ENCODE measurements around the gene RHOF. TPM values are rescaled to one million over a fixed set of nuclear protein-coding genes. Genes with fewer than 3 reads are reported as not detected.
A peak's percentile ranks its signal among the peaks of the same experiment; 100 is the strongest.

Gene RHOF
- total RNA-seq = 10 to 100 TPM in 1 of 4 donors, 1 to 10 TPM in 3; 7.6 to 15.0 (median 8.1) TPM
- 100 to 1,000 TPM in 1 of 3 donors, 10 to 100 TPM in 2; 35.4 to 132 (median 48.9) TPM for polyA plus RNA-seq

- TF ChIP-seq POLR2AphosphoS5 (IDR thresholded peaks at IDR 0.05) = no peak
- TF ChIP-seq CTCF (IDR thresholded peaks at IDR 0.05) = no peak
- TF ChIP-seq EP300 (IDR thresholded peaks at IDR 0.05) = no peak
- no peak for TF ChIP-seq POLR2A (IDR thresholded peaks at IDR 0.05)
- intact Hi-C loops (cut with DNase I) = no loop called here
- Histone ChIP-seq H3K4me1 (peaks cover 0 to 59% (median 57%) of the 10 kb centered on the region in 4 donors), H3K36me3 (peaks cover 0 to 12% (median 4%) of the 10 kb centered on the region in 4 donors), H3K9me3 (no peaks in the 10 kb centered on the region), H3K27ac (peak within 1 kb of the TSS; percentile 100), H3K4me3 (peak within 1 kb of the TSS; percentile 32 to 59 (median 46)), H3K27me3 (no peaks in the 10 kb centered on the region)
- WGBS, 2 donors = 1% methylated on average over 36 of the region's 36 CpGs
- DNase-seq = no peak
Measured at GRCh38 chr12:121793440-121793837, at the start of gene RHOF. Gene RHOF, minus strand, starts transcription at chr12:121793688. Its CDS starts 55 bp downstream, at chr12:121793633.

- H3K4me1 ChIP-seq = peaks cover 0 to 13% (median 11%) of the 10 kb centered on the region in 4 donors
- H3K9me3 ChIP-seq = no peaks in the 10 kb centered on the region
- no peak for TF ChIP-seq POLR2AphosphoS5 (IDR thresholded peaks at IDR 0.05)
- TF ChIP-seq EP300 (IDR thresholded peaks at IDR 0.05) = no peak
- WGBS, 2 donors = 71 to 74% methylated on average over 24 of the region's 24 CpGs
- DNase-seq = no peak
- peak overlapping the region; percentile 45 to 57 (median 54) for H3K4me3 ChIP-seq
- peak overlapping the region; percentile 55 to 78 (median 75) for H3K27ac ChIP-seq
- H3K27me3 ChIP-seq = no peaks in the 10 kb centered on the region
- no peaks in the 10 kb centered on the region for H3K36me3 ChIP-seq
- intact Hi-C loops (cut with DNase I) = loop anchor here (2.0 kb wide), 3 partner anchors 27 to 49 kb away; partner anchors contain the start of gene PSMD9
Measured at GRCh38 chr12:121839993-121840761, 46.7 kb upstream of the RHOF start.

GRCh38 chr12:121839106-121839992 is 45.9 kb upstream of the RHOF start:
- intact Hi-C loops (cut with DNase I) = loop anchor here (2.0 kb wide), 3 partner anchors 27 to 49 kb away; partner anchors contain the start of gene PSMD9
- DNase-seq = peak; percentile 100
- H3K27me3 ChIP-seq = no peaks in the 10 kb centered on the region
- WGBS, 2 donors = 7 to 12% methylated on average over 53 of the region's 53 CpGs
- H3K36me3 ChIP-seq = no peaks in the 10 kb centered on the region
- H3K27ac ChIP-seq = peak overlapping the region; percentile 55 to 78 (median 75)
- TF ChIP-seq POLR2A (IDR thresholded peaks at IDR 0.05) (peak; percentile 16 to 26), EP300 (IDR thresholded peaks at IDR 0.05) (no peak), POLR2AphosphoS5 (IDR thresholded peaks at IDR 0.05) (peak; percentile 44 to 94 (median 56)), CTCF (IDR thresholded peaks at IDR 0.05) (peak; percentile 30 to 53 (median 48))
- H3K4me1 ChIP-seq = peaks cover 0 to 13% (median 11%) of the 10 kb centered on the region in 4 donors
- peak overlapping the region; percentile 45 to 57 (median 54) for H3K4me3 ChIP-seq
- H3K9me3 ChIP-seq = no peaks in the 10 kb centered on the region

- intact Hi-C loops (cut with DNase I) = loop anchor here (2.0 kb wide), 3 partner anchors 25 to 51 kb away; partner anchors contain the start of gene PSMD9
- H3K27ac ChIP-seq = no peak overlapping the region
- H3K36me3 ChIP-seq = no peaks in the 10 kb centered on the region
- WGBS, 2 donors = 86 to 95% methylated on average over 5 of the region's 5 CpGs
- H3K9me3 ChIP-seq = no peaks in the 10 kb centered on the region
- TF ChIP-seq POLR2AphosphoS5 (IDR thresholded peaks at IDR 0.05) (no peak), CTCF (IDR thresholded peaks at IDR 0.05) (no peak), EP300 (IDR thresholded peaks at IDR 0.05) (no peak), POLR2A (IDR thresholded peaks at IDR 0.05) (no peak)
- peaks cover 0 to 13% (median 11%) of the 10 kb centered on the region in 4 donors for H3K4me1 ChIP-seq
- no peak for DNase-seq
- H3K4me3 ChIP-seq = no peak overlapping the region
- no peaks in the 10 kb centered on the region for H3K27me3 ChIP-seq
Measured at GRCh38 chr12:121838126-121838525, 44.6 kb upstream of the RHOF start.

Measured in sigmoid colon (tissue), 7 donors.